Ectodermal cell (in vitro differentiated cells): ENCODE data around the gene TFIP11.

Experiments
- H3K27ac ChIP-seq: 2 replicates; pipeline ENCODE4 v1.7.0; 2013; ENCODE audit warnings: mild to moderate bottlenecking, low read depth, low read length; ENCODE audit not compliant: insufficient read depth, poor library complexity, severe bottlenecking
- H3K27me3 ChIP-seq: 2 replicates; pipeline ENCODE4 v1.7.0; 2013; ENCODE audit warnings: mild to moderate bottlenecking, low read length; ENCODE audit not compliant: insufficient read depth, control insufficient read depth, poor library complexity, severe bottlenecking
- H3K36me3 ChIP-seq: one replicate; pipeline ENCODE4 v1.7.0; 2013; ENCODE audit warnings: low read length; ENCODE audit not compliant: control insufficient read depth, insufficient read depth
- H3K4me1 ChIP-seq: one replicate; pipeline ENCODE4 v1.7.0; 2013; ENCODE audit warnings: low read length; ENCODE audit not compliant: control insufficient read depth, insufficient read depth
- H3K4me3 ChIP-seq: 2 replicates; pipeline ENCODE4 v1.7.0; 2013; ENCODE audit warnings: low read depth, low read length, control low read depth; ENCODE audit not compliant: insufficient read depth
- H3K9me3 ChIP-seq: 2 replicates; pipeline ENCODE4 v1.7.0; 2013; ENCODE audit warnings: mild to moderate bottlenecking, low read length, moderate library complexity; ENCODE audit not compliant: control insufficient read depth
- WGBS, 2 experiments: methylation state at CpG; one replicate each; pipeline ENCODE4 v1.1.7; 2013; ENCODE audit warnings: missing lambda C conversion rate in 2 of 2; 5-methylcytosine and 5-hydroxymethylcytosine counted together

TFIP11 gene

GRCh38 chr22:26551568-26551967 is 39.3 kb upstream of the TFIP11 start:
- whole genome bisulfite sequencing, 2 experiments, result 89 to 93% methylated on average over 2 of the region's 2 CpGs
- no peaks in the 10 kb centered on the region for H3K9me3 ChIP-seq
- no peak overlapping the region for H3K4me3 ChIP-seq
- no peaks in the 10 kb centered on the region for H3K27me3 ChIP-seq
- no peaks in the 10 kb centered on the region for H3K36me3 ChIP-seq
- peak overlapping the region; percentile 55 for H3K27ac ChIP-seq
- H3K4me1 ChIP-seq, result peaks cover 16% of the 10 kb centered on the region

DNA sequence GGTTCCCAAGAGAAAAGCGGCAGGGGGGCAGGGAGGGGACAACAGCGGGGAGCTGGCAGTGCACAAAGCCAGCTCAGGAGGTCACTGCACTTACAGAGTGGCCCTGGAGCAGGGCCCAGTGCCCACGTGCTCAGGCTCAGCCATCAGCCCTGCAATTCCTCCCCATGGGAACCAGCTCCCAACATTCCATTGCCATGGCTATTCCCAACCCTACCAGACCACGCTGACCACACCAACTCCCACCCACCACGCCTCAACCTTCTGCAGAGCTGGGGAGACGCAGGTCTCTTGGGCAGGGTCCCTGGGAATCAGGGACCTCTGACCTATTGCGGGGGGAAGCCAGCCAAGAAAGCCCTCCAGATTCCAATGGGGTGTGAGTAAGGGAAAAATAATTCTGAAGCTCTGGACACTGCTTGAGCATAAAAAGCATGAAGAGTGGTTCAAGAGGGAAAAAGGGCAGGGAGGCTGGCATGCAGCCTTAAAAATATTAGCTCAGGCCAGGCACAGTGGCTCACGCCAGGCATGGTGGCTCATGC is 38.3 kb upstream of the TFIP11 start:
- H3K36me3 ChIP-seq, result no peaks in the 10 kb centered on the region
- H3K27ac ChIP-seq, result peak overlapping the region; percentile 77
- H3K27me3 ChIP-seq, result no peaks in the 10 kb centered on the region
- H3K4me3 ChIP-seq, result no peak overlapping the region
- peaks cover 16% of the 10 kb centered on the region for H3K4me1 ChIP-seq
- H3K9me3 ChIP-seq, result no peaks in the 10 kb centered on the region
- 66 to 69% methylated on average over 8 of the region's 8 CpGs for WGBS, 2 experiments

DNA sequence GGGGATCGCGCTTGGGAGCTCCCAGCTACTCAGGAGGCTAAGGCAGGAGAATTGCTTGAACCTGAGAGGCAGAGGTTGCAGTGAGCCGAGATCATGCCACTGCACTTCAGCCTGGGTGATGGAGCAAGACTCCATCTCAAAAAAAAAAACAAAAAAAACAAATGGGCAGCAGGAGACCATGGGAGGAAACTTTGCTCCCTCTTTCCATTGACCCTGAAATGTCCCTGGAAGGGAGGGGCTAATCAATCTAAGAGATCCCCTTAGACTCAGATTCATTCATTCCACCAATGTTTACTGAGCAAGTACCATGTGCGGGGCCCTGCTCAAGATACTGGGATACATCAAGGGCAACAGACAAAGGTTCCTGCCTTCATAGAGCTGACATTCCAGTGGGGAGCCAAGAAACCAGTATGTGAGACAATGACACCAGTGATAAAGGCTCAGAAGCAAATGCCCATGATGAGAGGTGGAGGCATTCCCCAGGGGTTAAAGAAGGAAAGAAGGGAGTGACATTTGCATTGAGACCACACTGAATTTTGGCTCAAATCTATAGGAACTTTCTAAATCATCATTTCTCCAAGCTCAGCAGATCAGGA is 37.7 kb upstream of the TFIP11 start:
- Histone ChIP-seq H3K9me3 (no peaks in the 10 kb centered on the region), H3K4me3 (no peak overlapping the region), H3K27ac (peak overlapping the region; percentile 77), H3K36me3 (no peaks in the 10 kb centered on the region), H3K4me1 (peaks cover 12% of the 10 kb centered on the region), H3K27me3 (no peaks in the 10 kb centered on the region)
- 89 to 90% methylated on average over 4 of the region's 4 CpGs for WGBS, 2 experiments

- H3K4me3 ChIP-seq, result no peak overlapping the region
- no peaks in the 10 kb centered on the region for H3K9me3 ChIP-seq
- H3K4me1 ChIP-seq, result peaks cover 12% of the 10 kb centered on the region
- WGBS, 2 experiments, result 94% methylated on average over 6 of the region's 6 CpGs
- H3K36me3 ChIP-seq, result no peaks in the 10 kb centered on the region
- H3K27ac ChIP-seq, result no peak overlapping the region
- H3K27me3 ChIP-seq, result no peaks in the 10 kb centered on the region
These were observed 36.7 kb upstream of the TFIP11 start for GRCh38 chr22:26548984-26549383.

DNA sequence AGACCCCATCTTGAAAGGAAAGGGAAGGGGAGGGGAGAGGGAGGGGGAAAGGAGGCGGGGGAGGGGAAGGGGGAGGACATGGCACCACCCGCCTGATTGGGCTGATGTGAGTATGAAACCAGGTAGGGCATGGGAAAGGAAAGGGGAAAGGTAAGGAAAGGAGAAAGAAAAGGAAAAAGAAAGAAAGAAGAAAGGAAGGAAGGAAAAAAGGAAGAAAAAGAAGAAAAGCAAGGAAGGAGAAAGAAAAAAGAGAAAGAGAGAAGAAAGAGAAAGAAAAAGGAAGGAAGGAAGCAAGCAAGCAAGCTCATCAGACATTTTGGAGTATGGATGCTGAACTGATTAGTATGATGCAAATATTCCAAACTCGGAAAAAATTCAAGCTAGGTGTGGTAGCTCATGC is 36.0 kb upstream of the TFIP11 start:
- no peaks in the 10 kb centered on the region for H3K9me3 ChIP-seq
- 95 to 97% methylated on average over 3 of the region's 3 CpGs for WGBS, 2 experiments
- no peaks in the 10 kb centered on the region for H3K27me3 ChIP-seq

DNA sequence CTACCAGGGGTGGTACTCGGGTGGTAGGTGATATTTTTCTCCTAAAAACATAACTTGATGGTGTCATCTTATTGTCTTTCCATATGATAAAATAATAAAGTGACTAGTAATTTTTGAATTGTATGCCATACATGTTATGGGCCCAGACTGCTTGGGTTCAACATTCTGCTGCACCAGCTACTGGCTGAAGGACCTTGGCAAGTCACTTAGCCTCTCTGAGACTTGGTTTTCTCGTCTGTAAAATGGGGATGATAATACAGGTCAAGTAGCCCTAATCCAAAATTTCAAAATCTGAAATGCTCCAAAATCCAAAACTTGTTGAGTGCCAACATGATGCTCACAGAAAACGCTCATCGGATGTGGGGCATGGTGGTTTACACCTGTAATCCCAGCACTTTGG is 35.6 kb upstream of the TFIP11 start:
- Histone ChIP-seq H3K27ac (no peak overlapping the region), H3K36me3 (no peaks in the 10 kb centered on the region), H3K9me3 (no peaks in the 10 kb centered on the region), H3K27me3 (no peaks in the 10 kb centered on the region), H3K4me1 (peaks cover 12% of the 10 kb centered on the region), H3K4me3 (no peak overlapping the region)
- 95 to 98% methylated on average over 4 of the region's 4 CpGs for WGBS, 2 experiments

More for the DNA sequence above, 36.0 kb upstream of the TFIP11 start:
- Histone ChIP-seq H3K4me1 (peaks cover 12% of the 10 kb centered on the region), H3K27ac (no peak overlapping the region), H3K4me3 (no peak overlapping the region), H3K36me3 (no peaks in the 10 kb centered on the region)

- Histone ChIP-seq H3K27me3 (no peaks in the 10 kb centered on the region), H3K36me3 (no peaks in the 10 kb centered on the region), H3K4me3 (no peak overlapping the region), H3K9me3 (no peaks in the 10 kb centered on the region), H3K27ac (no peak overlapping the region), H3K4me1 (peaks cover 12% of the 10 kb centered on the region)
- 92 to 95% methylated on average over 7 of the region's 7 CpGs for WGBS, 2 experiments
These were observed 35.2 kb upstream of the TFIP11 start for GRCh38 chr22:26547426-26547825.

DNA sequence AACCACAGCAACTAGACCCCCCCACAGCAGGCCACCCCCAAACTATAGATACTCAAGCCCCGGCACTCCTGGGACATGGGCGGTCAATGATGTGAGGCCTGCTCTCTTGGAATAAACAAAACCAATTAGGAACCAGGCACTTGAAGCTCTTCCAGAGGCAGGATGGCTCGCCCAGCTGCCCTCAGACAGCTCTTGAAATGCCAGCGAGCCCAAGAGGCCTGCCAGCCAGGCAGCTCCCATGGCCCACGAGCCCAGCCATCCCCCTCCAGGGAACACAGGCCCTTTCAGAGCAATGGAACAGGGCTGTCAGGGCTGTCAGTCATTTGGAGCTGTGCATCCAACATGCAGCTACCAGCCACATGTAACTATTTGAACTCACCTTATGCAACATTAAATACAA is 34.0 kb upstream of the TFIP11 start:
- H3K36me3 ChIP-seq, result no peaks in the 10 kb centered on the region
- H3K27ac ChIP-seq, result no peak overlapping the region
- no peaks in the 10 kb centered on the region for H3K9me3 ChIP-seq
- H3K4me3 ChIP-seq, result no peak overlapping the region
- H3K27me3 ChIP-seq, result no peaks in the 10 kb centered on the region
- 92 to 93% methylated on average over 5 of the region's 5 CpGs for WGBS, 2 experiments
- H3K4me1 ChIP-seq, result peaks cover 12% of the 10 kb centered on the region

- H3K4me1 ChIP-seq, result peaks cover 9% of the 10 kb centered on the region
- peaks cover 2% of the 10 kb centered on the region for H3K36me3 ChIP-seq
- no peaks in the 10 kb centered on the region for H3K27me3 ChIP-seq
- H3K27ac ChIP-seq, result no peak overlapping the region
- WGBS, 2 experiments, result 95% methylated on average over 5 of the region's 5 CpGs
- no peaks in the 10 kb centered on the region for H3K9me3 ChIP-seq
- no peak overlapping the region for H3K4me3 ChIP-seq
These were observed 33.6 kb upstream of the TFIP11 start for GRCh38 chr22:26545827-26546226.

DNA sequence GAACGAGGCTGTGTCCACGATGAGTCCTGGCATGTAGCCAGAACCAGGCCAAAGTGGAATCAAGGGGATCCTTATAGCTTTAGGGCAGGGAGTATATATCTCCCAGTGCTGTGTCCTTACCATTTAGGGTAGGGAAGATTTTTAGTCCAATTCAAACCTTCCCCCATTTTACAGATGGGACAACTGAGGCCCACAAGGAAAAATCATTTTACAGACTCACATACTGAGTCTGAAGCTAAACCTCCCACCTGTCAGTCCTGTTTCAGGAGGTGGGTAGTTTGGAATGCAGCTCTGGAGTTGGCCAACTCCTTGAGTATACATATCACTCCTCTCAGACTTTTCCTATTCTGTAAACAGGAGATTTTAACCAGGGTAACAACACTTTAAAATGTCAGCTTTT is 33.1 kb upstream of the TFIP11 start:
- WGBS, 2 experiments, result 97 to 100% methylated on average over 2 of the region's 2 CpGs
- peaks cover 4% of the 10 kb centered on the region for H3K4me1 ChIP-seq
- H3K4me3 ChIP-seq, result no peak overlapping the region
- H3K27ac ChIP-seq, result no peak overlapping the region
- peaks cover 5% of the 10 kb centered on the region for H3K36me3 ChIP-seq
- no peaks in the 10 kb centered on the region for H3K27me3 ChIP-seq
- no peaks in the 10 kb centered on the region for H3K9me3 ChIP-seq
